Upper lobe of right lung (tissue), 1 donor: Measurements from ENCODE around the gene PLCL2. TPM values are rescaled to one million over a fixed set of nuclear protein-coding genes. Genes with fewer than 3 reads are reported as not detected.

Experiments used
- ATAC-seq: fragments of 200-7000 bp; cut with Tn5 transposase; one replicate; pipeline ENCODE4 v1.9.1; 2020; ENCODE audit warnings: mild to moderate bottlenecking, moderate library complexity
- DNase-seq: peaks from one replicate; pipeline ENCODE4 v3.0.0-alpha.2; 2020
- H3K27ac ChIP-seq: fragments of 200-600 bp; one replicate; pipeline ENCODE4 v1.8.0; 2022
- H3K27me3 ChIP-seq: fragments of 200-600 bp; one replicate; pipeline ENCODE4 v1.8.0; 2022; ENCODE audit warnings: mild to moderate bottlenecking
- H3K36me3 ChIP-seq: fragments of 200-600 bp; one replicate; pipeline ENCODE4 v1.8.0; 2022
- H3K4me1 ChIP-seq: fragments of 200-600 bp; one replicate; pipeline ENCODE4 v1.8.0; 2022
- H3K4me3 ChIP-seq: fragments of 200-600 bp; one replicate; pipeline ENCODE4 v1.8.0; 2022; ENCODE audit warnings: mild to moderate bottlenecking
- H3K9me3 ChIP-seq: fragments of 200-600 bp; one replicate; pipeline ENCODE4 v1.8.0; 2022
- CTCF ChIP-seq: fragments of 200-600 bp; IDR thresholded peaks from one replicate; pipeline ENCODE4 v1.8.0; 2022; ENCODE audit warnings: antibody characterized with exemption
- intact Hi-C: fragments of 100-400 bp; cut with DNase I; formaldehyde crosslinking; loops from one replicate; pipeline ENCODE4 v1.11.0; 2022
- total RNA-seq: library from RNA; stranded (reverse); fragmentation: NEBNext Ultra II Directional; extraction: Animal tissue kit (Norgen Biotek cat#: 25700); gene quantifications from one replicate; pipeline ENCODE4 v1.2.1, GENCODE V29; 2021
- donor health status: DM: no; HTN: yes; CAD: no; lungs with severe emphysema.

The PLCL2 gene
- total RNA-seq, 1 donor from 2014 or later, result 9.1 TPM

- no peak for TF ChIP-seq CTCF
- intact Hi-C loops, result no loop called here
- Histone ChIP-seq H3K36me3 (no peaks in the 10 kb centered on the region), H3K9me3 (no peaks in the 10 kb centered on the region), H3K4me3 (no peak overlapping the region), H3K27ac (no peak overlapping the region), H3K27me3 (no peaks in the 10 kb centered on the region), H3K4me1 (no peaks in the 10 kb centered on the region)
- no peak for DNase-seq
- no peak for ATAC-seq
These were observed 194.2 kb downstream of the PLCL2 start for GRCh38 chr3:17078926-17079465.

GRCh38 chr3:17079933-17080332, 195.2 kb downstream of the PLCL2 start:
- no peak for TF ChIP-seq CTCF
- Histone ChIP-seq H3K27ac (no peak overlapping the region), H3K4me1 (no peaks in the 10 kb centered on the region), H3K36me3 (no peaks in the 10 kb centered on the region), H3K27me3 (no peaks in the 10 kb centered on the region), H3K9me3 (no peaks in the 10 kb centered on the region), H3K4me3 (no peak overlapping the region)
- DNase-seq, result no peak
- no peak for ATAC-seq
- intact Hi-C loops, result no loop called here

- TF ChIP-seq CTCF, result no peak
- intact Hi-C loops, result no loop called here
- no peaks in the 10 kb centered on the region for H3K9me3 ChIP-seq
- ATAC-seq, result no peak
- no peaks in the 10 kb centered on the region for H3K4me1 ChIP-seq
- H3K36me3 ChIP-seq, result no peaks in the 10 kb centered on the region
- H3K4me3 ChIP-seq, result no peak overlapping the region
- DNase-seq, result no peak
- no peaks in the 10 kb centered on the region for H3K27me3 ChIP-seq
- H3K27ac ChIP-seq, result no peak overlapping the region
These were observed 196.8 kb downstream of the PLCL2 start for GRCh38 chr3:17081520-17081919.

GRCh38 chr3:17087509-17087908, 202.8 kb downstream of the PLCL2 start:
- Histone ChIP-seq H3K4me1 (no peaks in the 10 kb centered on the region), H3K27ac (no peak overlapping the region), H3K36me3 (no peaks in the 10 kb centered on the region), H3K27me3 (no peaks in the 10 kb centered on the region), H3K4me3 (no peak overlapping the region), H3K9me3 (no peaks in the 10 kb centered on the region)
- intact Hi-C loops, result no loop called here
- DNase-seq, result no peak
- TF ChIP-seq CTCF, result no peak
- ATAC-seq, result no peak

GRCh38 chr3:17088017-17088416, 203.3 kb downstream of the PLCL2 start:
- no peak overlapping the region for H3K27ac ChIP-seq
- H3K4me1 ChIP-seq, result no peaks in the 10 kb centered on the region
- intact Hi-C loops, result no loop called here
- no peaks in the 10 kb centered on the region for H3K27me3 ChIP-seq
- no peaks in the 10 kb centered on the region for H3K9me3 ChIP-seq
- no peaks in the 10 kb centered on the region for H3K36me3 ChIP-seq
- TF ChIP-seq CTCF, result no peak
- H3K4me3 ChIP-seq, result no peak overlapping the region
- no peak for DNase-seq
- no peak for ATAC-seq
